ENCODE data around the gene CDC42BPB.

The CDC42BPB gene

GRCh38 chr14:103016071-103016470, 41.3 kb downstream of the CDC42BPB start:
- DNase-seq (ENCODE audit: low spot score): no peak

- DNase-seq (ENCODE audit: low spot score): no peak
Measured at GRCh38 chr14:103015426-103015825, 41.9 kb downstream of the CDC42BPB start.

DNA sequence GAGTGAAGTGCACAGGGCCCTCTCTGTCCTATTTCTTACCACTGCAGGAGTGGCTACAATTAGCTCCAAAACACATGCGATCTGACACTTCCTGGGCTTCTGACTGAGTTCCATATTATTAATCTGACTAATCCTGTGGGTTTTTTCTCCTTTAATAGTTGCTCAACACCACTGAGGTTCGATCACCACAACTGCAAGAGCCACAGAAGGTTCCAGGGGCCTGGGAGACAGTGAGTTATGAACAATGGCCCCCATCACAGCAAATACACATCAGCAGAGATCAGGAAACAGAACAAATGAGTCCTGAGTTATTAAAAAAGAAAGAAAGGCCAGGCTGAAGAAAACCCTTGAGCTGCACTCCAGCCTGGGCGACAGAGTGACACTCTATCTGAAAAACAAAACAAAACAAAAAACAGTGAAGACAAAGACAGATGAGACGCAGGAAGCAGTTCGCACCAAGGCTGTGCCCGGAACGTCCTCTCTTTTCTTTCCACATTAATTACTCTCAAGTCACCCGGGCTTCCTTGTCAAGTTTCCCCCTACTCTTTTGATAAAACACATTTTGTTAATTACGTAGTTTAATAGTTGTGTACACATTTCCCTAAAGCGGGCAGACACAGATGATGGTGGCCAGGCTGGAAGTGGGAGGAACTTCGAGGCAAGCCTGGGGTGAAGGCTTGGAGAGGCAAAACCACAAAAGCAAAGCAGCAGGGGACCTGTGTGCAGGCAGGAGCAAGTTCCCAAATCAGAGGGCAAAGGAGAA, 42.7 kb downstream of the CDC42BPB start:
- DNase-seq (ENCODE audit: low spot score): no peak

- DNase-seq (ENCODE audit: low spot score): no peak
Measured at GRCh38 chr14:103013028-103013427, 44.3 kb downstream of the CDC42BPB start.

- no peak for DNase-seq (ENCODE audit: low spot score)
Measured at GRCh38 chr14:103009559-103009958, 47.8 kb downstream of the CDC42BPB start.

GRCh38 chr14:103008768-103009357, 48.5 kb downstream of the CDC42BPB start:
- DNase-seq (ENCODE audit: low spot score): no peak

DNA sequence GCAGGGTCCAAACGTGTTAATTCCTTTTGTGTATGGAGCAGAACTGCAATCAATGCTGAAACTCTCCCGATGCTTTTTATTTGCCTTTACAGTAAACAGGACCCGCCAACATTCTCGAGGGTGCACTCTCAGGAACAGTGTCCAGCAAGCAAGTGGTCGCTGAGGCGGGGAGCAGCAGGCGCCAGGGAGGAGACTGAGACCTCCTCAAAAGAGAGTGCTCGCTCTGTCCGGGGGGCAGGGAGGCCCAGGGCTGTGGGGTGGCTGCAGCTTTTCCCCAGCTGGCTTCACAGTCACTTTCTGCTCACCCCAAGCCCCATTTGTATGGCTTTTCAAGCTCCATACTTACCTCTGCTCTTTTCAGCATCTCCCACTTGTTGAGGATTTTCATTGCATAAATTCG, 49.2 kb downstream of the CDC42BPB start:
- DNase-seq (ENCODE audit: low spot score): no peak

- no peak for DNase-seq (ENCODE audit: low spot score)
Measured at GRCh38 chr14:103007555-103007954, 49.8 kb downstream of the CDC42BPB start.

DNA sequence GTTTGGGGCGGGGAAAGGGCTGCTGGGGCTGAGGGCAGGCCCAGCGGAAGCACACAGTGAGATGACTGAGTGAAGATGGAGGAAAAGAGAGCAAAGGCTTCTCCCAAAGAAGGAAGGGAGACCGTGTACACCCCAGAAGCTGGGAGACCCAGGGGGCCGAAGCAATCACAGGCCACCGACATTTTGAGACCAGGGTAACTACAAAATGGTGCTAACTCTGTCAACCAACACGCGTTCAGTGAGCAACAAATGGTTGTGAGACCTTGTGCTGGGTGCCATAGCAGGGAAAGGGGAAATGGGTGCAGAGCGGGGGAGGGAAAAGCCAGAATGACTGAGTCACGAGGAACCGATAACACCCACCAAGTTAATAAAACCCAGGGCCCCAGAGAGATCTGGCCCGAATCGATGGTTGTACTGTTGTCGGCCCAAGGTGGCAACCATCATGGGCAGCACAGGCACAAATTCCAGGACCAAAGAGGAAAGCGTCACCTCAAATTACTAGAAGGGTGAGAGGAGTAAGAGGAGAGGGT, 50.3 kb downstream of the CDC42BPB start:
- DNase-seq (ENCODE audit: low spot score): no peak

DNA sequence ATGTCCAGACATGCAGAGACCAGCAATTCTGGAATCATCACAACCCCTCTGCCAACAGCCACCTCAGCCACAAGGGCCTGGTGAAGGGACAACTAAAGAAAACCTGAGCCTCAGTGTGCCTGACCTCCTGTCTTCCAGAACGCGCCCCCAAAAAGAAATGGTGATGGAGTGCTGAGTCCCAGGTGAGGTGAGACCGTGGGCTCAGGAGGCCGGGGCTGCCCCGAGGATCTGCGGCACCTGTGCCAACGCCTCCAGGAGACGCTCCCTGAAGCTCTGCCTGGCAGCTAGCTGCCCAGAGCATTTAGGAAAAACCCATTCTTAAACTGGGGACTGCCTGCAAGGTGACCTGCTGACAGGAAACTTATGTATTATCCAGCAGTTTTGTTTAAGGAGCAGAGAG, 51.2 kb downstream of the CDC42BPB start:
- DNase-seq (ENCODE audit: low spot score): no peak

GRCh38 chr14:103003850-103004249, 53.5 kb downstream of the CDC42BPB start:
- no peak for DNase-seq (ENCODE audit: low spot score)

- DNase-seq (ENCODE audit: low spot score): no peak
Measured at GRCh38 chr14:103003351-103003615, 54.1 kb downstream of the CDC42BPB start.

DNA sequence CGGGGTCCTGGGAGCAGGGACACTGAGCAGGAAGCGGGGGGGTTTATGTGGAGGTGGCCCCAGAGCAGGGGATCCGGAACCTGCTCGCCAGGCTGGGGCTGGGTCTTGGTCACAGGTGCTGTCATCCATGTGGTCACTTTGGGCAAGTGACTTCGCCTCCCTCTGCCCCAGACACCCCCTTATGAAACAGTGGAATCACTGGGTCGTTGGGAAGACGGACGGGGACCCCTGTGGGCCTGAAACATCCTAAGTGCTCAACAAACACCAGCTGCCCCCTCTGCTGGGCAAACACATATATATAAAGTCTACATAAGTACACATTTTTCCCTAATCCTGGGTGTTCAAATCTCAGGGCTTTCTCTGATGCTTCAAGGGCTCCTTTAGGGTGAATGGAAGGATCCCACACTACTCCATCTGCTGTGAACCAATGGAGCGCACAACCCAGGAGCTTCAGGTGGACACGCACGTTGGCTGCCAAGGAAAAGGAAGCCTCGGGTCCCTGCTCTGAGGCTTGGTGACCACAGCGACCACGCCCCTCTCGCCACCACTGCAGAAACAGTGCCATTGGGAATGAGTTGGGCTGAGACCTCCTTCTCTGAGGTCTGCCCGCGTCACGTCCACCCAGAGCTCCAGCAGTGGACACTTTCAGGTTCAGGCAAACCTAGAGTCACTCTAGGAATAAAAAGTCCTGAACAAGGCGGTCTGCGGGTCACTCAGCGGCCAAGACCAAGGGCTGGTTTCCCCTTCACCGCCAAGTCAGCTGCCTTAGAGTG, 54.6 kb downstream of the CDC42BPB start:
- DNase-seq (ENCODE audit: low spot score): no peak

DNA sequence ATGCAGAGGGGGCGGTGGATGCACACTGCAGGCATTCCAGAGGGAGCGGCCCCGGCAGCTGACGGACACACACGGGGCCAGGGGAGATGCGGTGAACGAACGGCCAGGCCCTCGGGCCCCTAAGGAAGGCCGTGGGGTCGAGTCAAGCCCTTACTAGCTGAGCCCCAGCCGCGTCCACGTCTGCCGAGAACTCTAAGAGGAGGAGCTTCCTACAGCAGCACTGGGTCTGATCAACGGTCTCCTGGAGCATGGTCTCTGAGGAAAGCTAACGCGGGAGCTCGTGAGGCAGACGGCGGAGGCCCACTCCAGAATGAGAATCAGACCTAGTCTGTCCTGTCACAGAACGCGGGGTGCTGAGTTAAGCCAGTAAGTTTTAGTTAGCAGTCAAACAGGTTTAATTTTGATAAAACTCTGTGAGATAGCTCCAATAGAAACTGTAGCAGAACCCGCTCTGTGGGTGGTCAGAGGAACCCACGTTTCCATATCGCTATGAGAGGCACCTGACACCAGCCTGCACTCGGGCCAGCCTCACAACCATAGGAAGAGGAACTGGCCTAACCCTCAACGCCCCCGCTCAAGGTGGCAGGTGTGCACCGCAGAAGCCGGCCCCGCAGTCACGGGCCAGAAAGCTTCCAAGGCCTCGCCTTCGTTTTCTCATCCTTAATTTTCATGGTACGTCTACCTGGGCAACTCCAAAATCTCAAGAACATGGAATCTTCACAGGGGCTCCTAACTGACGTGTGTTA, 55.5 kb downstream of the CDC42BPB start:
- no peak for DNase-seq (ENCODE audit: low spot score)

DNA sequence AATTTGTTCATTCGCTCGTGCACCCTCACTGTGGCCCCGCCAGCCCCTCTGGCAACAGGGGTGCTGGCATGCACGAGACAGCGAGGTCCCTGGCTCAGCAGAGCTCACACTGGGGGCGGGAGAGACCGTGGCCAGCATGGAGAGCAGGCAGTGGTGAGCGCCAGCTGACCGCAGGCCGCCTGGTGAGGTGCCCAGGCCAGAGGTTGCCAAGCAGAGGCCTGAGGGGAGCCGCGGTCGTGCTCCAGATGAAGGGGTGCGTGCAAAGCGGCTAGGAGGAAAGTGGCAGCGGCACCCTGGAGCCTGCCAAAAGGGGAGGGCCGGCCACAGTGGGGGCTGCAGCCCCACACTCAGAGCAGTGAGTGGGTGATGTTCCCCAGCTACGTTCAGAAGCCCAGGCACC, 56.1 kb downstream of the CDC42BPB start:
- DNase-seq (ENCODE audit: low spot score): no peak

DNA sequence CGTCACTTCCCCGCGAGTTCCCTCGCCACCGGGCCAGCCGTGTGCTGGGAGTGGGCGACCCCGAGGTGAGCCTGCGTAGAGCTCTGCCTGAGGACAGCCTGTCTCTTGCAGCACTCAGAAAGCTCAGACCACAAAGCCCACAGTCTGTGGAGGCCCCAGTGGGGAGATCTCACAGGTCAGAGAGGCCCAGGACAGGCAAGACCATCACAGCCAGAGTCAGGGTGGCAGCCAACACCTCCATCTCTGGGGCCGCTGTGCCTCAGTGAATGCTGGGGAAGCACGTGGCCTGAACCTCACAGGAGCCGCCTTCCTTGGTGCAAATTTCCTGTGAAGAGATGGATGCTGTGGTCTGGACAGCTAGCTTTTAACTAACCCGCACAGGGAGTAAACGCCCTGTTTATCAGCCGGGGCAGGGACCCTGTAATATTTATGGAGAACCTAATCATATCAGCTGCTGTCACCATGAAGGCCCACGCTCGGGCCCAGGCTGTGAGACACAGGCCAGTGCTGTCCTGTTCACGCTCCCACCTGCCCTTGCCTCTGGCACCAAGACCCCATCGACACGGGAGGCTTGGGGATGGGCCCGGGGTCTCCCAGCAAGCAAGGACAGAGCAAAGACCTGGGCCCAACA, 56.9 kb downstream of the CDC42BPB start:
- no peak for DNase-seq (ENCODE audit: low spot score)

GRCh38 chr14:102999227-102999895, 58.0 kb downstream of the CDC42BPB start:
- no peak for DNase-seq (ENCODE audit: low spot score)

- no peak for DNase-seq (ENCODE audit: low spot score)
Measured at GRCh38 chr14:102998393-102998792, 59.0 kb downstream of the CDC42BPB start.

DNA sequence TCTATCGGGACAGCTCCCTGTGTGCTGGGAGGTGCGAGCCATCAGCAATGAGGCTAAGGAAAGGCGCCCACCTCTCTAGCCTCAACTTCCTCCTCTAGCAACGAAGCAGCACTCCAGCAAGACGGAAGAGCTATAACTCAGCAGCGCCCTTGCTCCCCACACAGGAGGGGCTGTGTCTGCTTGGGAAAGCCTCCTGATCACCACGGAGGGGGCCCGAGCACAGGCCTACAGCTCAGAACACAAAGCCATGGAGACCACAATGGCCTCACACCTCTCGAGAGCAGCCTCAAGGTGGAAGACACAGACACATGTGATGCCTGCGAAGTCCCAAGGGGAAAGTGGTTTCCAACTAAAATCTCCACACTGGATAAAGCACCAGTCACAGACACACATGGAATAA, 60.4 kb downstream of the CDC42BPB start:
- no peak for DNase-seq (ENCODE audit: low spot score)

- no peak for DNase-seq (ENCODE audit: low spot score)
Measured at GRCh38 chr14:102994689-102995088, 62.7 kb downstream of the CDC42BPB start.

GRCh38 chr14:102993523-102993922, 63.8 kb downstream of the CDC42BPB start:
- no peak for DNase-seq (ENCODE audit: low spot score)

Measured in D341Med (cell line).